HG03378 (cell line): ENCODE results near the gene FAM3C.
A peak's percentile ranks its signal among the peaks of the same experiment; 100 is the strongest.
"Not testable (repeated sequence)": the region's sequence is repeated elsewhere in the genome, so short reads cannot be mapped to it uniquely, and the experiment has no call there.

Source experiments
- ATAC-seq: cut with Tn5 transposase; IDR thresholded peaks from one replicate; pipeline ENCODE4 v1.9.1; 2021; ENCODE audit warnings: mild to moderate bottlenecking, moderate library complexity; ENCODE audit not compliant: unreplicated experiment

Gene FAM3C

DNA sequence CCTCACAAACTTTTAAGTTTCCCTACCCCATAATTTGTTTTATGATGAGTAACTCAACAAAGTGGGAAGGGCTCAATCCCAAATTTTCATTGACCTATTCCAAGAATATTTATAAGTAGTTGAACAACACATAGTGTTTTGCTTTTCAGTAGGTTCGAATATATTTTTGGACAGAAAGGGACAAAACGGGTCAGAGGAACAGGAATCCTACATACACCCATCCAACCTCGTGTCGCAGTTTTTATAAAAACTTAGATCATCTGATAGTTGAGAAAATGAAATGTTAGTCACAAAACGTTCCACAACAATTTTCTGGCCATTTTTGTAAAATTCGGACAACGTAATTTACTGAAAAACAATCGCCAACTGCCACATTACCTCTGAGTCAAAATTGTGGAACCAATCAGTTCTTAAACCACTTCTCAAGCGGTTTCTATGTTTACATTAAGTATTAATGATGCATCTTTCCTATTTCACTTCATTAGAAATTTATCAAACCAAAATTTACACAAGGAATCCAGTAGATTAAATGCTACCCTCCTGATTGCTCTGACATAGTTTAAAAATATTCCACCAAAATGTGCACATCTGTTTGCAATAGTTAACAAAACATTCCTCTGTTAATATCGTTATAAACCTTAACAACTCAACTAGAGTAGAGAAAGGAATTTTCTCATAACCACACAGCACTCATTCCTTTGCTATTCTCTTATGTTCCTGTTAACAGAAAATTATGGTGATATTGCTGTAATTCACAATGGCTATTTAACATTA lies 61.0 kb downstream of the FAM3C start:
- ATAC-seq = no peak

DNA sequence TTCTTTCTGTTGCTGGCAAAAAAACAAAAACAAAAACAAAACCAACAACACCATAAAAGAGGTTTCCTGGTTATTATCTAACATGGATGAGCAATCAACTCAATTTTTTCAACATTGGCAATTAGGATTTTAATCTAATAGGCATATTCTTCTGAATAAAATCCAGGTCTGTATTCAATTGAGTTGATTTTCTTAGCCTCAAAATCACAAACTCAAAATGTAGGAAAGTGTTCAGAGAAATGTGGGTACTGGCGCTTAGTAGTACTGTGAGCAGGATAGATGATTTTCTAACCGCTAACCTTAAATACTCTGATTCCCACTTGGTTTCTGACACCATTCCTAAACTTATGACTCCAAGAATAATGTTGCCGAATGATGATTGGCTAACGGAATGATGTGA lies 61.7 kb downstream of the FAM3C start:
- ATAC-seq = no peak

DNA sequence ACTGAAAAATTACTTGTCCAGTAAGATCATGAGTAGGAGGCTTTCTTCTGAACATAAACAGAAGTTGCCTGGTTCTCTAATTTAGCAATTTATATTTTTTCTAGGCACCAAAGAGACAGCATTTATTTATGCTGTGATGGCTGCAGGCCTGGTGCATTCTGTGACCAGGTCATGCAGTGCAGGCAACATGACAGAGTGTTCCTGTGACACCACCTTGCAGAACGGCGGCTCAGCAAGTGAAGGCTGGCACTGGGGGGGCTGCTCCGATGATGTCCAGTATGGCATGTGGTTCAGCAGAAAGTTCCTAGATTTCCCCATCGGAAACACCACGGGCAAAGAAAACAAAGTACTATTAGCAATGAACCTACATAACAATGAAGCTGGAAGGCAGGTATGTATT lies 64.5 kb downstream of the FAM3C start:
- no peak for ATAC-seq

DNA sequence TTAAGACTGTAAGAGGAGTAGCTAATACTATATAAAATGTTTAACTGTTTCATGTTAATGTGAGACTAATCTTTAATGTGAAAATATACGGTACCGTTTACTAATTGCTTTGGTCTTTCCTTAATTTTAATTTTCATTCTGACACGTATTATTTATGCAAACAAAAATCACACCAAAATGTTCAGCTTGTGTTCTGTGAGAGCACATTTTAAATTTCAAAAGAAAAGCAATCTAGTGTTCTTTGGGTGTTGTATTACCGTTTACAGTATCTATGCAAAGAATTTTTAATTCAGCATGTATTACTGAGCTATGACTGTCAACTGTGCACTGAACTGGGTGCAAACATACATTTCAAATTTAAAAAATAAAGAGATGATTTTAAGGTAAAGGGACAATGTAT lies 65.1 kb downstream of the FAM3C start:
- no peak for ATAC-seq

DNA sequence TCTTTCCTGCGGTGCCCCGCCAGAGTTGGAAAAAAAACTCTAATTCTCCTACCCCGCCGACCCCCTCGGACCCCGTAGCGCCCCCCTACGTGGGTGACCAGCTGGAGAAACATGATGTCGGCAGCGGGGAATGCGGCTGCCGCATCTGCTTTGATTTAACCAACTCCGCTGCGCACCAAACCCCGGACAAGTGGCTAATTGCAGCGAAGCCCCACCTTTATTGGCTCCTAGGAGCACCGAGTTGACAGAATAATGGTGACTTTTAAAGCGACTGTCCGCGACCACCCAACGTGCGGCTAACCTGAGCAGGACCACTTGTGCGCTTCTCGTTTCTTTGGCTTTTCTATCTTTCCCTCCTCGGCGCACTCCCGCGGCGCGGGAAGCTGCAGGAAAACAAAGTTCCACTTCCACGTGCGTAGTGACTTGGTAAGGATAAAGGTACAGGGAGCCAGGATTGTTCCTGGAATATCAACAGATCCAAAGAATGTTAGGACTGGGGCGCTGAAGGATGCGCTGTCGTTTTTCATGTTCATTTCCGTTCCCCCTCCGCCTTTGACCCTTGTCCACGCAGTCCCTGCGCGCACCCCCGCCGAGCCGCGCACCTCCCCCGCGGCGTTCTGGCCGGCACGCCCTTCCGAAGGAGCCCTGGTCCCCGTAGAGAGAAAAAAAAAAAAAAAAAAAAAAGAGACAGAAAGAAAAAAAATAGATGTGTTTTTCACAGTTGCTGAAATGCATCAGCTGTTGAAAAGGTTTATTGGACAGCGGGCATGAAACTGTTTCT lies 65.9 kb downstream of the FAM3C start:
- ATAC-seq = peak; percentile 23

DNA sequence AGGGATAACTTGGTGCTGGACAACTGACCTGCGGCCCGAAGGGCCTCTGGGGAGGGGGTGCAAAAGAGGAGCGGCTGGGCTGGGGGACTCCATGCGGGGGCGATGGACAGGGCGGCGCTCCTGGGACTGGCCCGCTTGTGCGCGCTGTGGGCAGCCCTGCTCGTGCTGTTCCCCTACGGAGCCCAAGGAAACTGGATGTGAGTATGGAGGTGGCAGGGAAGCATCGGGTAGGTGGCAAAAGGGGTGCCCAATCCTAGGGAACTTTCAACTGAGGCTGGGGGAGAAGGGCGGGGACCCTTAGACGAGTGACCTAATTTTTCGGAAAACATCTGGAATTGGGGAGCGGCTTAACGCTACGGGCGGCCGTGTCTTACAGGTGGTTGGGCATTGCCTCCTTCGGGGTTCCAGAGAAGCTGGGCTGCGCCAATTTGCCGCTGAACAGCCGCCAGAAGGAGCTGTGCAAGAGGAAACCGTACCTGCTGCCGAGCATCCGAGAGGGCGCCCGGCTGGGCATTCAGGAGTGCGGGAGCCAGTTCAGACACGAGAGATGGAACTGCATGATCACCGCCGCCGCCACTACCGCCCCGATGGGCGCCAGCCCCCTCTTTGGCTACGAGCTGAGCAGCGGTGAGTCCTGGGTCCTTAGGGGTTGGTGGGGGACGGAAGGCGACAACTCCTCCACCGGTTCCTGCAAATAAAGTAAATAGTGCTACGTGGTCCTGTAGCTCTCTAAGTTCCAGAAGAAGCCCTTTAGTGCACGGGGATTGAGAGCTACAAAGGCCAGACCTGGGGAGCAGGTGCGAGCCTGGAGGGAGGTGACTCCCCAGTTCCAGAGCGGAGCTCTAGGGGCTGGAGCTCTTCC lies 66.7 kb downstream of the FAM3C start:
- peak; percentile 76 for ATAC-seq

DNA sequence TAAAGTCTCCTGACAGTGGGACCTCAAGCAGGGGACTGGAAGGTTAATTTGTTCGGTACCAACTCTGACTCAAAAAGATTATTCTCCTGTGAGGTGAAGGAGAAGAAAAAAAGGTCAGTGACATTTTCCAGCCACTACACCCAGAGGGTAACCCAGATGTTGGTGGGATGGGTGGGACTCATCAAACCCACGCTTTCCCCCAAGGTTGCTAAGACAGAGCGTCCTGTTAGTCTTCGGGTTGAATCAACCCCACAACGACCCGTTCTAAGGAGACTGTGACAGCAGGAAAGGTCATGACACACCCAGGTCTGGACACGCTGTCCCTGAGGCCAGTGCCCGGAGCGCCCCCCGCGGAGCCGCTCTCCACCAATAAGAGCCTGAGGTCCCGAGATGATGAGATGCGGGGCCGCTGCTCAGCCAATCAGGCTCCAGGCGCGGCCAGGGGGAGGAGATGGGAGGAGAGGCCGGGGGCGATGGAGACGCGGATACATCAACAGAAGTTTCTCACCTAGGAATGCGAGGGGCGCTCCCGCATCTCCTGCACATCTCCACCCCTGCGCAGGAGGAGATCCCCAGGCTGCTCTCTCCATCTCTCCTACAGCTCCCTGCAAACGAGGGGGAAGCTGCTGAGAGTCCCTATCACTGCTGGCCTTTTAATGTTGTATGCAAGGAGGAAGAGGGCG lies 67.5 kb downstream of the FAM3C start, which contains the start of gene WNT16:
WNT16 (plus strand) TSS at position 493 of the 683 bp plus-strand sequence. CDS start 293 bp downstream, outside the sequence.
- no peak for ATAC-seq

DNA sequence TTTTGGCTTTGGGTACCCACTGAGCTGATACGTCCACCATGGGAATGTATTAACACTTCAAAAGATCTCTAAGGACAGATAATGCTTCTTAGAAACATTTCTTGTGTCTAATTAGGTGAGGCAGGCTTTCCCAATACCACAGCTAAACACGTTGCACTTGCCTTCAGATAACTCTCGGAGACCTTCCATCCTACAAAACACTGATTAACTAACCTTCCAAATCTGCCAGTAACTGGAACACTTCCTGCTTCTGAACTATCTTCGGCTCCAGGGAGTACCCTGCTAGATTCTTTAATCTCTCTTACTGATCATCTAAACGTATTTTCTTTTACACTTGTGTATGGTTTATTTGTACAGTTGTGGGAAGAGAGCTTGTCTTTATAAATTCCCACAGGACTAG lies 68.4 kb downstream of the FAM3C start:
- no peak for ATAC-seq

DNA sequence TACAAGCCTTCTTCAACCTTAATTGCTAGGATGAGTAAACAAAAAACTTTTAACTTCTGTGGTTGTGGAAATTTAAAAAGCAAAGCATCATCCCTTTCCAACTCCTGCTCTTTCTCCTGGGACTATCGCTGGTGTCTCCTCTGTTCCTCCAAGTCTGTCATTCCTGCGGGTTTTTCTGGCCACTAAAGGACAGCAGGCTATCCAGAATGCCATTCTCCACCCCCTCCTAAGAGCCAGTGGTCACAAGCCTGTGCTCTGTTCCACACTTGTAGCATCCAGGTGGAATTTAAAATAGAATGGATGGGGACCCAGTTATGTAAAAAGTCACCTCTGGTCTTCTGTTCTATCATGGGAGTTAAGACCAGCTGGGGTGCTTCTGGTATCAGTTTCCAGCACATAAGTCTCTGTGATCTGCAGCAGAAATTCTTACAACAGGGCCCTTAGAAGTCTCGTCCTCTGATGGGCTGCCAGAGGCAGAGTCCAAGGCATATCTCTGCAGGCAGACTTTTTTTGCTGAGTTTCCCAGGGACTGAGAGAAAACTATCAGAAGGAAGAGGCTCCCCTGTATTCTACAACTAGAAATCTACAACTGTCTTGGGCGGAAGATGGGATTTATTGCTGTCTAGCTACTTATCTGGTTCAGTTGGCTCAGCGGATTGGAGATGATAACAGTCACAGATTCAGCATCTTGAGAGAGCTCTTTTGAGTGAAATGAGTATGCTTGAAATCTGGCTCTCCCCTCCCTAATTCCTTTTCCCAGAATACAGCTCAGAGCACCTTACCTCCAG lies 72.4 kb downstream of the FAM3C start:
- ATAC-seq = no peak

DNA sequence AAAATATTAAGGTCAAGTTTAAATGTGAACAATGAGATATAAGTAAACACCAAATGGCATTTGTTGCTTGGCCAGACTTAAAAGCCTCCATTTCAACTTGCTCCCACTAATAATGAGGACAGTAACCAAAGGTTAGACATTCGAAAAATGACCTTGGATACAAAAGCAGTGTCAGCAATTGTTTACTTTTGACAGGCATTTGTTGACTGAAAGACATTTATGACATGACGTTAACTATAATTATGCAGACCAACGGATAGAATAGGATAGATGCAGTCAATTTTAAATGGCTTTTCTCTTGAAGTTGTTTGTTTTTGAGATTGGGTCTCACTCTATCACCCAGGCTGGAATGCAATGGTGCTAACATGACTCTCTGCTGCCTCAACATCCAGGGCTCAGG lies 73.6 kb downstream of the FAM3C start:
- ATAC-seq = no peak

DNA sequence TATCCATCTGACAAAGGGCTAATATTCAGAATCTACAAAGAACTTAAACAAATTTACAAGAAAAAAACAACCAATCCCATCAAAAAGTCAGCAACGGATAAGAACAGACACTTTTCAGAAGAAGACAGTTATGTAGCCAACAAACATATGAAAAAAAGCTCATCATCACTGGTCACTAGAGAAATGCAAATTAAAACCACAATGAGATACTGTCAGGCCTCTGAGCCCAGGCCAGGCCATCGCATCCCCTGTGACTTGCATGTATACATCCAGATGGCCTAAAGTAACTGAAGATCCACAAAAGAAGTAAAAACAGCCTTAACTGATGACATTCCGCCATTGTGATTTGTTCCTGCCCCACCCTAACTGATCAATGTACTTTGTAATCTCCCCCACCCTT lies 80.9 kb downstream of the FAM3C start:
- not testable (repeated sequence) for ATAC-seq

DNA sequence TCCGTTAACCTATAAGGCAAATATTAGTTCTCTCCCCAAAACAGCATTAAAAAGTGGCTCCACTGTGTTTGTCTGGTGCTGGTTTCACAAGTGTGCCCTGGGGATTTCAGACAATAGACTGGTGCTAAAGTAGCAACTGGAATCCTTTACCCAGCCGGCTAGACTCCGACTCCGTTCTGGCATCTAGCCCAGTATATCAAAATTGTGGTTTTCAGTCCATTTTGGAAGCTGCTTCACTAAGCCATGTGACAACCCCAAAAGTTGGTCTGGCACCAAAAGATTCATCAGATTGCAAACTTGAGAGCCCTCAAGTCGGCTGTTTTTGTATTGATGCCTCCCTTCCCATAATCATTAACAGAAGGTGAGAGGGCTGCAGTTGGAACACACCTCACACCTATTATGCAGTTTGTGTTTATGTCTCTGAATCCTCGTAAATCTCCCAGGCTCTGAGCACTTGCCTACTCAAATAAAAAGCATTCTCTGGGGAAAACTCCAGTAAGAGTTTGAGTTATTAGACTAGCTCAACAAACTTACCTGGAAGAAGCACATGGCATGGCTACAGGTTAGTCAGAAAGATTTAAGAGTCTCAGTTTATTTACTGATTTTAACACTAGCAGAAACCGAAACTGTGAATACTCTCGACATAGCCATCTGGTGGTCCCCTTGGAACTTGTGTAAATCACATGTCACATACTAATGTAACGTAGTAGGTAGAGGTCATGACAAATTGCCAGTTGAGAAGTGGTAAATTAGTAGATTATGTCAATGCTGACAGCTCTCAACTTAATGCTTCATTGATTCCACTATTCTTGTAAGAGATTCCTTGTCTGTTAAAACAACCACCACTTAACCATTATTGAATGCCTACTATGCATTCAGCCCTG lies 82.1 kb downstream of the FAM3C start:
- peak; percentile 96 for ATAC-seq

DNA sequence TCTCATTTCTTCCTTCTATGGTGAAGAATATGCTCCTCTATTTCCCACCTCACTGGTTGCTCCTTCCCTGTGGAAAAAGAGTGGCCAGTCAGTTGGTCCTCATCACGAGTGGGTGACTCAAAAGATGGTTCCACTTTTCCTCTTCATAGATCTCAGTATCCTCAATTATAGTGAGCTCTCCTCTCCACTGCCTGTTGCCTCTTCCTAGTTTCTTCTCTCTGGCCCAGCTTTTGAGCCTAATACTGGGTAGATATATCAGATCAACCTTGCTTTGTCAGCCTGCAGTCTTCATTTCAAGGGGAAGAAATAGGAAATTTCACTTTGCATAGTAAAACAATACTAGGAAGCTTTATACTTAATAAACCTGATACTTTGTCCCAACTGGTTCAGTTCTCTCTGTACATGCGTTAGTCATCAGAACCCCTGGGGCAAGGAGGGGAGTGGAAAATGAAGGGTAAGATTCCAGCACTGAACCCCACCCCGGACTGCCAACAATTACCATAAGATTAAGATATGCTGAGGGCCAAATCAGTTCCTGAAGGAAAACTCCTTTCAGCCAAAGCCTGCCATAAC lies 82.8 kb downstream of the FAM3C start:
- no peak for ATAC-seq

DNA sequence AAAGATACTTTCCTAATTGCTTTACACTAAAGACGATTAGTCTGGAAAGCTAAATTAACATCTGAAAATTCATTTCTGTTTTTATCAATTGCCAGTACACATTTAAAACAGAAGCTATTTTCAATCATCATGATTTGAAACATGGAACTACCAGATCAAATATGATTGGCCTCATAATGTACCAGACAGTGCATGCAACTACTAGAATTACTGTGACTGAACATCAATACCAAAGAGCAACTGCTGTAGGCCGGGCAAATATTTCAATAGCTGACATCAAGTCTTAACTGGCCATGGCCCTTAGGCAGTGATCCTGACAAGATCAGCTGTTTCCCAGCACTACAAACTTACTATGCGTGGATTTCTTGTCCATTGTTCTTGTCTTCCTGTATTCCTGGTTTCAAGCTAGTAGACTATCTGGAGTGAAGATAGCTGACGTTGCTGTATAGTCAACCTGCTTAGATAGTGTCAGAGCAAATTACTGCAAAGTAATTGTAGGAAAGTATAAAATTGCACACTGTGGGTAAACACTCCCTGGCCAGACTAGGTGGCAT lies 89.0 kb downstream of the FAM3C start:
- ATAC-seq = no peak

DNA sequence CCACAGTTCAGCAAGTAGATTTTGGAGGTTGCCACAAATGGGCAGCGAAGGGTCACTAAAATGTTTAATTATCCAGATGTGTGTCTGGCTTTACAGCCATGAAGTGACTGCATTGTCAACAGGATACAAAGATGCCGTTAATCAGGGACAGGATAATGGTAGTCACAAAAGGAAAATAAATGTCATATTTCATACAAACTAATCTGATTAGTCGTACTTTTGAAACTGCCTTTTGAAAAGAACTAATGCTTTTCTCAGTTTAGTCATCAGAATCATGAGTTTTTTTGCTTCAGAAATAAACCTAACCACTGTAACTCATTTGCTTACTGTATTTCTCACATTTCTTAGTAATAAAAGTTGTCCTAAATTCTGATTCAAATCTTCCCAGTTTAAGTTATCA lies 89.5 kb downstream of the FAM3C start:
- no peak for ATAC-seq

DNA sequence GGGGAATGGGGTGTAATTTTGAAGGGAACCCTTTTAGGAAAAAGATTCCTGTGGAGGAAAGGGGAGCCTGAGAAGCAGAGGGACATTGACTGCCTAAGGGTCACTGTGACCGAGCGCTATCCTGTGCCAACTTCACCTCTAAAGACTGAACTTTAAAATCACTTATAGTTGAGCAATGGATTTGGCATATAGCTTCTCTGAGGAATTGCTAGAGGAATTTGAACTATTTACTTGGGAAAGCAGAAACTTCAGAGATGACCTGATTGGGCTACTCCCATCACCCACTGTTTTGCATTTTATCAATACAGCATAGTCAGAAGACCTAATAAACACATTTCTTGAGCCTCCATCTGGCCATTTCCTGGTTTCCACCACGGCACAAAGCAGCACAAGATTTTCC lies 91.0 kb downstream of the FAM3C start:
- ATAC-seq = no peak

DNA sequence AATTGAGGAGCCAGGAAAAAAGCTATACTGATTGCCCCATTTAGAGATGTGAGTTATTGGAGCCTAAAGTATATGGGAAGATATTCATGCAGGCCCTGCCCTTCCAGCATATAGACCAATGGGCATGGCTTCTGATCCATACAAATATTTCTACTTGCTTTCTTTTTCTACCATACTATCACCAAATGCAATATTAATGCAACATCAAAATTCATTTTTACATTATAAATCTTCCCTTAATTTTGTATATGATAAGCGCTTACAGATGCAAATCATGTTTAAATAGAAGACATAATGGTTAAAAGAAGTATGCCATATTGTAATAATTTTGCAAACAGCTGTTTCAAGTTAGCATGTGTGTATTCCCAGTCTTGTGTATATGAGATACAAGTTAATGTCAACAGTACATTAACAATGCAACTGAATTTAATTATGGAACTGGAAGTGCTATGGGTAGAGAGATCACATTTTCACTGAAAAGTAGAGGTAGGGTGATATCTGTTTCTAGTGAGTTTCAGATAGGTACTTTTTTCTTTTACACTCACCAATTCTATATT lies 91.9 kb downstream of the FAM3C start:
- no peak for ATAC-seq
